Pancreas (tissue), 10 donors: ENCODE measurements around the gene MATR3. TPM values are rescaled to one million over a fixed set of nuclear protein-coding genes. Genes with fewer than 3 reads are reported as not detected.
"Not testable (repeated sequence)": the region's sequence is repeated elsewhere in the genome, so short reads cannot be mapped to it uniquely, and the experiment has no call there.

Experiments used
- ATAC-seq, 4 donors: fragments of 200-7000 bp; cut with Tn5 transposase; one replicate each; pipeline versions ENCODE4 v1.8.0 to v1.9.1; 2020; ENCODE audit warnings: mild to moderate bottlenecking in 4 of 4, moderate library complexity in 4 of 4
- DNase-seq, 6 donors: peaks; one replicate each; pipeline ENCODE4 v3.0.0-alpha.2; 2020
- FAIRE-seq: peaks from 2 replicates; lab custom pipeline; 2012; peaks lifted over from hg19 to GRCh38; lab: Jason Lieb, UNC
- H3K27ac ChIP-seq, 4 donors: fragments of 200-600 bp; sonication (generic); 1 replicate in 3 of 4; 2 replicates in 1 of 4; pipeline versions ENCODE4 v1.5.0 to v1.8.0; 2020
- H3K27me3 ChIP-seq, 4 donors: fragments of 200-600 bp; one replicate each; pipeline ENCODE4 v1.8.0; 2021
- H3K36me3 ChIP-seq, 3 donors: fragments of 200-600 bp; sonication (generic) in 1 of 3; one replicate each; pipeline versions ENCODE4 v1.5.0 to v1.8.0; 2020 to 2021
- H3K4me1 ChIP-seq, 3 donors: fragments of 200-600 bp; one replicate each; pipeline ENCODE4 v1.8.0; 2021
- H3K4me3 ChIP-seq, 4 donors: fragments of 200-600 bp; sonication (generic) in 2 of 4; one replicate each; pipeline versions ENCODE4 v1.5.0 to v1.8.0; 2020 to 2021
- H3K9me3 ChIP-seq, 4 donors: fragments of 200-600 bp; one replicate each; pipeline ENCODE4 v1.8.0; 2021
- CTCF ChIP-seq, 4 donors: fragments of 200-600 bp; sonication (generic) in 3 of 4; IDR thresholded peaks; one replicate each; pipeline versions ENCODE4 v1.5.0 to v1.8.0; 2021; ENCODE audit warnings: antibody characterized with exemption in 4 of 4
- WGBS, 2 donors: extraction: QIAGEN DNeasy Blood & Tissue Kit; methylation state at CpG; one replicate each; pipeline ENCODE4 v1.1.7; 2013; 5-methylcytosine and 5-hydroxymethylcytosine counted together
- intact Hi-C, 3 donors: fragments of 100-400 bp; cut with DNase I; formaldehyde crosslinking; loops; one replicate each; pipeline versions ENCODE4 v1.11.1 to v1.14.2; 2022
- polyA plus RNA-seq, 2 donors: library from polyadenylated mRNA; stranded (reverse); fragments of 200-250 nt; gene quantifications; one replicate each; pipeline ENCODE4 v1.2.3, GENCODE V29; 2013
- total RNA-seq, 6 donors: library from RNA; stranded (reverse); fragmentation: NEBNext Ultra II Directional in 4 of 6; extraction: Animal tissue kit (Norgen Biotek cat#: 25700) in 4 of 6; gene quantifications; one replicate each; pipeline versions ENCODE4 v1.2.1 to v1.2.4, GENCODE V29; 2021 to 2023
- donor health status: healthy with polysubstance abuse.
- donor health status: DM: no; HTN: no; CAD: no; lungs with moderate emphysema.
- donor health status: DM: no; HTN: no; CAD: no.
- donor health status: control.
- donor health status: control.
- donor health status: Bipolar disorder and iron deficiency.
- donor health status: DM: yes; HTN: yes; CAD: no.
- donor health status: DM: no; HTN: no; CAD: no.
- donor health status: DM: no; HTN: no; CAD: no.
- donor health status: DM: yes; HTN: yes; CAD: no.

MATR3 gene
- total and polyA plus RNA-seq, 8 donors = 47.0 to 104 (median 77.6) TPM

- Histone ChIP-seq H3K4me3 (no peak overlapping the region), H3K27me3 (no peaks in the 10 kb centered on the region), H3K27ac (no peak overlapping the region), H3K4me1 (no peaks in the 10 kb centered on the region), H3K9me3 (no peaks in the 10 kb centered on the region), H3K36me3 (no peaks in the 10 kb centered on the region)
- FAIRE-seq (no peak), ATAC-seq (no peak), DNase-seq (no peak)
- no peak for TF ChIP-seq CTCF (IDR thresholded peaks at IDR 0.05)
- intact Hi-C loops = loop anchor here in 1 of 3 donors (10.0 kb wide), 1 partner anchor 510 kb away; the partner anchor contains the start of gene CTNNA1
- WGBS, 2 donors = 55% methylated on average over 2 of the region's 2 CpGs
These were observed 28.5 kb upstream of the MATR3 start for GRCh38 chr5:139265001-139265400.

GRCh38 chr5:139266236-139266635, 27.3 kb upstream of the MATR3 start:
- Histone ChIP-seq H3K36me3 (no peaks in the 10 kb centered on the region), H3K27me3 (no peaks in the 10 kb centered on the region), H3K27ac (no peak overlapping the region), H3K9me3 (no peaks in the 10 kb centered on the region), H3K4me3 (no peak overlapping the region), H3K4me1 (no peaks in the 10 kb centered on the region)
- intact Hi-C loops = loop anchor here in 1 of 3 donors (10.0 kb wide), 1 partner anchor 511 kb away; the partner anchor contains the start of gene CTNNA1
- FAIRE-seq (no peak), ATAC-seq (no peak), DNase-seq (no peak)
- 83 to 88% methylated on average over 11 of the region's 11 CpGs for WGBS, 2 donors
- no peak for TF ChIP-seq CTCF (IDR thresholded peaks at IDR 0.05)

- no peak for DNase-seq
- intact Hi-C loops = loop anchor here in 1 of 3 donors (10.0 kb wide), 1 partner anchor 513 kb away; the partner anchor contains the start of gene CTNNA1
- Histone ChIP-seq H3K4me3 (no peak overlapping the region), H3K27me3 (no peaks in the 10 kb centered on the region), H3K27ac (no peak overlapping the region), H3K9me3 (no peaks in the 10 kb centered on the region), H3K4me1 (peaks cover 0 to 5% (median 0%) of the 10 kb centered on the region in 3 donors), H3K36me3 (no peaks in the 10 kb centered on the region)
- 75 to 81% methylated on average over 2 of the region's 2 CpGs for WGBS, 2 donors
- no peak for FAIRE-seq
- no peak for ATAC-seq
- no peak for TF ChIP-seq CTCF (IDR thresholded peaks at IDR 0.05)
These were observed 26.1 kb upstream of the MATR3 start for GRCh38 chr5:139267481-139267880.

- DNase-seq = no peak
- H3K9me3 ChIP-seq = no peaks in the 10 kb centered on the region
- H3K4me3 ChIP-seq = no peak overlapping the region
- peaks cover 0 to 14% (median 3%) of the 10 kb centered on the region in 3 donors for H3K4me1 ChIP-seq
- H3K27me3 ChIP-seq = no peaks in the 10 kb centered on the region
- WGBS, 2 donors = 80 to 89% methylated on average over 5 of the region's 5 CpGs
- TF ChIP-seq CTCF (IDR thresholded peaks at IDR 0.05) = no peak
- no peak for ATAC-seq
- no peaks in the 10 kb centered on the region for H3K36me3 ChIP-seq
- FAIRE-seq = no peak
- intact Hi-C loops = loop anchor here in 1 of 3 donors (10.0 kb wide), 1 partner anchor 514 kb away; the partner anchor contains the start of gene CTNNA1
- H3K27ac ChIP-seq = no peak overlapping the region
These were observed 25.0 kb upstream of the MATR3 start for GRCh38 chr5:139268364-139269202.

- ATAC-seq, intact Hi-C loops, FAIRE-seq, H3K27me3 ChIP-seq, DNase-seq, H3K9me3 ChIP-seq, H3K36me3 ChIP-seq, H3K4me3 ChIP-seq, H3K27ac ChIP-seq: not testable (repeated sequence)
- H3K4me1 ChIP-seq = peaks cover 0 to 21% (median 3%) of the 10 kb centered on the region in 3 donors
- 84 to 100% methylated on average over 1 to 2 of the region's 2 CpGs for WGBS, 2 donors
These were observed 22.8 kb upstream of the MATR3 start for GRCh38 chr5:139270718-139271117.
